ENCODE data around the gene PCK2.

The PCK2 gene

DNA sequence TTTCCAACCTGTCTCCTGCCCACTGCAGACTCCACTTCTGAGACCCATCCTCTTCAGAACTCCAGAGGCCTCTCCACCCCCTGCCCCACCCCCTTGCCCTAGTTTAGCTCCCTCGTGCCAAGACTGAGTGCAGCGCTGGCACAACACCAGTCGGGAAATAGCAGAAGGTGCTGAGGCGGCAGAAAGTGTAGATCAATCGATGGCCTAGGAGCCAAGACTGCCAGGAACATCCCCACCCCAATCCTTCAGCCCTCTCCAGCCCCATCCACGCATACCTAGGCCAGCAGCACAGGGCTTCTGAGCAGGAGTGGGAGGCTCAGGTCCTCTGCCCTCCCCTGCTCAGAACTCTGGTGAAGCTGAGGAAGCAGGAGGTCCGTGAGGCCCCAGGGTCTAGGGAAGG is 21.7 kb upstream of the PCK2 start:
- no peaks in the 10 kb centered on the region for H3K9me3 ChIP-seq
- TF ChIP-seq CTCF (IDR thresholded peaks at IDR 0.05) = no peak
- H3K36me3 ChIP-seq = no peaks in the 10 kb centered on the region
- H3K4me1 ChIP-seq (ENCODE audit: control insufficient read depth in 1 of 2, insufficient read depth in 1 of 2, low read depth in 1 of 2, low read length in 1 of 2) = peaks cover 24 to 27% of the 10 kb centered on the region in 2 experiments
- H3K27ac ChIP-seq = no peak overlapping the region
- H3K27me3 ChIP-seq = no peaks in the 10 kb centered on the region
- H3K4me3 ChIP-seq (ENCODE audit: low read depth in 1 of 2, low read length in 1 of 2) = no peak overlapping the region

DNA sequence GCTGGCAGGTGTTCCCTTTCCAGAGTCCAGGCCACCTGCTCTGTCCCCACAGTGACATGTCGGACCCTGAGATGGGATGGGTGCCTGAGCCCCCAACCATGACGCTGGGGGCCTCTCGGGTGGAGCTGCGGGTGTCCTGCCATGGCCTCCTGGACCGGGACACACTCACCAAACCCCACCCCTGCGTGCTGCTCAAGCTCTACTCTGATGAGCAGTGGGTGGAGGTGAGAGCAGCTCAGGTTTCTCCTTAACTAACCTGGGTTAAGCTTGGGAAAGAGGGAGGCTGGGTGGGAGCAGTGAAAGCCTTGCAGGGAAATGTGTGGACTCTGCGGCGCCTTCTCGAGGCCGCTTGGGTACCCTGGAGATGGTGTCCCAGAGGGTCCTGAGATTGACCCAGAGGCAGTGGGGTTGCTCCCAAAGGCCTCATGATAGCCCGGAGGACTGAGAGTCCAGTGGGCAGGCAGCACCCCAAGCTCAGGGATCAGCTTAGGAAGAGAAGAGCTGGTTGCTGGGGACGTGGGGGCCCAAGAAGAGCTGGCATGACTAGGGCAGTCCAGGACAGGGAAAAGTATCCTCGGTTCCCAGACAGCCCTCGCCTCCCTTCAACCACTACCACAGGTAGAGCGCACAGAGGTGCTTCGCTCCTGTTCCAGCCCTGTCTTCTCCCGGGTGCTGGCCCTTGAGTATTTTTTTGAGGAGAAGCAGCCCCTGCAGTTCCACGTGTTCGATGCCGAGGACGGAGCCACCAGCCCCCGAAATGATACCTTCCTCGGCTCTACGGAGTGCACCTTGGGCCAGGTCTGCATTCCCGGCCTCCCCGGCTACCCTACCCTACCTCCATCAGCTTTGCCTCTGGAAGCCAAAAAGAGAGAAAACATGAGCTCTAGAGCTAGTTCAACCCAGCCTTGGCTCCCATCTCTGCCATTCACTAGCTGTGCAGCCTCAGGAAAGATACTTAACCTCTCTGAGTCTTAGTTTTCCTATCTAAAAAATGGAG is 20.9 kb upstream of the PCK2 start:
- Histone ChIP-seq H3K27me3 (no peaks in the 10 kb centered on the region), H3K4me1 (ENCODE audit: control insufficient read depth in 1 of 2, insufficient read depth in 1 of 2, low read depth in 1 of 2, low read length in 1 of 2) (peaks cover 24 to 27% of the 10 kb centered on the region in 2 experiments), H3K4me3 (ENCODE audit: low read depth in 1 of 2, low read length in 1 of 2) (no peak overlapping the region), H3K36me3 (no peaks in the 10 kb centered on the region), H3K9me3 (no peaks in the 10 kb centered on the region), H3K27ac (no peak overlapping the region)
- TF ChIP-seq CTCF (IDR thresholded peaks at IDR 0.05) = no peak

DNA sequence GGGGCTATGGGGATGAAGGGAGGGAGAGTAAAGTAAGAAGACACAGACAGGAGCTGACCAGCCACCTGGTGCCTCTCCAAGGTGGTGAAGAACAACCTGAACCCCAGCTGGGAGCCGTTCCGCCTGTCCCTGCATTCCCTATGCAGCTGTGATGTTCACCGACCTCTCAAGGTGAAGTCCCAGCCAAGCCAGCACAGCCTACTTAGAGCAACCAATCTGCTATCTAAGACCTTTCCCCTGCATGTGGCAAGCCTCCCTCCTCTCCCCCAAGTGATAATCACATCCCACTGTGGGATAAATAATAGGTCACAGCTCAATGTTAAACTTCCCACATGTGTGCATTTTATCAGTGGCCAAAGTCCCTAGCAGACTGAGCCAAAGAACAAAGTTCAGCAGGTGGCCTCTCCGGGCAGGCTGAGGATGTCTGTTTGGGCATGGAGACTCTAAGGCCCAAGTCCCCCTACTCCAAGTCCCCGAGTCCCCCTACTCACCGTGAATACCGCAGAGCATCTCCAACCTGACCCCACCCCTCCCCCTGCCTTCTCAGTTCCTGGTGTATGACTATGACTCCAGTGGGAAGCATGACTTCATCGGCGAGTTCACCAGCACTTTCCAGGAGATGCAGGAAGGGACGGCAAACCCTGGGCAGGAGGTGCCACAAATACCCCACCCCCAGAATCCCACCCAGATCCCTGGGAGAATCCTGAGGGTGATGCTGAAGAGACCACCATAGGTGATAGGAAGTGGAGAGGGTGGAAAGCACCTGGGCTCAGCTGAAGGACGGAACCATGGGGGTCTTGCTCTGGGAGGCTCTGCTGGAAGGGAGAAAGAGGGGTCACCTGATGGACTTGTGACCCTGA is 19.3 kb upstream of the PCK2 start:
- no peak for TF ChIP-seq CTCF (IDR thresholded peaks at IDR 0.05)
- Histone ChIP-seq H3K36me3 (no peaks in the 10 kb centered on the region), H3K9me3 (no peaks in the 10 kb centered on the region), H3K4me1 (ENCODE audit: control insufficient read depth in 1 of 2, insufficient read depth in 1 of 2, low read depth in 1 of 2, low read length in 1 of 2) (peaks cover 21% of the 10 kb centered on the region in 2 experiments), H3K27me3 (peaks cover 11% of the 10 kb centered on the region), H3K27ac (no peak overlapping the region), H3K4me3 (ENCODE audit: low read depth in 1 of 2, low read length in 1 of 2) (no peak overlapping the region)

- no peaks in the 10 kb centered on the region for H3K36me3 ChIP-seq
- no peak overlapping the region for H3K4me3 ChIP-seq (ENCODE audit: low read depth in 1 of 2, low read length in 1 of 2)
- peaks cover 15 to 16% of the 10 kb centered on the region in 2 experiments for H3K4me1 ChIP-seq (ENCODE audit: control insufficient read depth in 1 of 2, insufficient read depth in 1 of 2, low read depth in 1 of 2, low read length in 1 of 2)
- no peak for TF ChIP-seq CTCF (IDR thresholded peaks at IDR 0.05)
- no peaks in the 10 kb centered on the region for H3K9me3 ChIP-seq
- H3K27me3 ChIP-seq = peaks cover 19% of the 10 kb centered on the region
- no peak overlapping the region for H3K27ac ChIP-seq
These were observed 18.4 kb upstream of the PCK2 start for GRCh38 chr14:24075485-24076301.

DNA sequence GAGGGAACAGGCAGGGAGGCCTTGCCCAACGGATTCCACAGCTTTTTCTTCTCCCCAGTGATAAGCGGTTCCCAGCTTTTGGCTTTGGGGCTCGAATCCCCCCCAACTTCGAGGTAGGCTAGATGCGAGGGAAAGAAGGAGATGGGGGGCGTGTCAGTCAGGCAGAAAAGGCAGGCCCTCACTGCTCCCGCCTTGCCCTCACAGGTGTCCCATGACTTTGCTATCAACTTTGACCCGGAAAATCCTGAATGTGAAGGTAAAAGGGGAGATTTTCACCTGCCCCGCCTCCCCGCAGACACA is 17.9 kb upstream of the PCK2 start:
- Histone ChIP-seq H3K4me3 (ENCODE audit: low read depth in 1 of 2, low read length in 1 of 2) (no peak overlapping the region), H3K9me3 (no peaks in the 10 kb centered on the region), H3K27ac (no peak overlapping the region), H3K36me3 (no peaks in the 10 kb centered on the region), H3K27me3 (peaks cover 25% of the 10 kb centered on the region), H3K4me1 (ENCODE audit: control insufficient read depth in 1 of 2, insufficient read depth in 1 of 2, low read depth in 1 of 2, low read length in 1 of 2) (peaks cover 15% of the 10 kb centered on the region in 2 experiments)
- TF ChIP-seq CTCF (IDR thresholded peaks at IDR 0.05) = no peak

All from neutrophil (primary cell).